ENCODE data around the gene FRAT2. TPM values are rescaled to one million over a fixed set of nuclear protein-coding genes. Genes with fewer than 3 reads are reported as not detected.

FRAT2 gene
- total and polyA plus RNA-seq, 2 of the 13 experiments (the other 11 are each of a cell fraction or from before 2014, with no cell fraction given), result 7.2 to 14.1 TPM

GRCh38 chr10:97358349-97358748 lies 23.8 kb upstream of the FRAT2 start:
- in situ Hi-C loops (cut with HindIII; ENCODE audit: extremely low pct_ligation_motif_present, low pct_unique_long_range_greater_than_20kb), result no loop called here
- CTCF ChIA-PET (ENCODE audit: low intra/inter-chr PET ratio, low total read pairs), result no interaction called here
- H3K27ac ChIP-seq (ENCODE audit: extremely low read length, insufficient read depth, low read length), result no peak overlapping the region
- no peak for ATAC-seq
- no peak overlapping the region for H3K4me2 ChIP-seq (ENCODE audit: low read depth, low read length)
- H3K4me1 ChIP-seq (ENCODE audit: insufficient read depth, low read length), result no peaks in the 10 kb centered on the region
- no peak overlapping the region for H3K4me3 ChIP-seq (replicated peaks in 1 of 3; ENCODE audit: insufficient read depth in 1 of 3, low read depth in 2 of 3, low read length in 3 of 3)
- BruUV-seq (replicated peaks), result no TSS peak
- H3K27me3 ChIP-seq (ENCODE audit: control insufficient read depth in 1 of 2, insufficient read depth in 2 of 2, low read length in 2 of 2), result no peaks in the 10 kb centered on the region
- H3K9me3 ChIP-seq (ENCODE audit: low read length), result no peaks in the 10 kb centered on the region
- no peaks in the 10 kb centered on the region for H3K79me2 ChIP-seq (ENCODE audit: insufficient read depth, low read length)
- DNase-seq (ENCODE audit: low spot score), result no peak
- POLR2A ChIA-PET, result no interaction called here
- H3K36me3 ChIP-seq (replicated peaks in 1 of 2; ENCODE audit: control insufficient read depth in 1 of 2, insufficient read depth in 2 of 2, low read length in 2 of 2), result peaks cover 27 to 63% of the 10 kb centered on the region in 2 experiments; a peak in 4 of 5 replicates
- 98% methylated on average over 4 of the region's 4 CpGs for WGBS (ENCODE audit: low lambda C conversion rate)
- H2AFZ ChIP-seq (ENCODE audit: low read length), result no peak overlapping the region
- no peak for FAIRE-seq
- intact Hi-C loops (cut with micrococcal nuclease; ENCODE audit: unreplicated experiment), result no loop called here
- no peak overlapping the region for H3K9ac ChIP-seq (ENCODE audit: insufficient read depth, low read depth, low read length)
- no peaks in the 10 kb centered on the region for H4K20me1 ChIP-seq (ENCODE audit: insufficient read depth, low read length)
- TF ChIP-seq ZNF496 (CRISPR knock-in tag; IDR thresholded peaks at IDR 0.05; ENCODE audit: insufficient replicate concordance) (no peak), ATF7 (IDR thresholded peaks at IDR 0.05) (no peak), ATF7 (CRISPR knock-in tag; IDR thresholded peaks at IDR 0.05) (no peak), DZIP1 (CRISPR knock-in tag; IDR thresholded peaks at IDR 0.05) (no peak), REST (IDR thresholded peaks at IDR 0.05; ENCODE audit: borderline replicate concordance in 1 of 2, low read depth in 1 of 2, low read length in 2 of 2) (no peak), CHD4 (IDR thresholded peaks at IDR 0.05; ENCODE audit: borderline replicate concordance, low read length) (no peak), POGK (CRISPR knock-in tag; conservative IDR thresholded peaks at IDR 0.05) (no peak), ZNF580 (CRISPR knock-in tag; IDR thresholded peaks at IDR 0.05; ENCODE audit: borderline replicate concordance, low read depth) (no peak), RARG (CRISPR knock-in tag; IDR thresholded peaks at IDR 0.05; ENCODE audit: low read depth) (no peak), ZNF263 (CRISPR knock-in tag; IDR thresholded peaks at IDR 0.05) (no peak), MLLT10 (CRISPR knock-in tag; IDR thresholded peaks at IDR 0.05) (no peak), SMC3 (IDR thresholded peaks at IDR 0.05; ENCODE audit: low read length) (no peak), HNF4G (IDR thresholded peaks at IDR 0.05; ENCODE audit: borderline replicate concordance, low read depth, low read length) (no peak), HNF4G (CRISPR knock-in tag; IDR thresholded peaks at IDR 0.05; ENCODE audit: borderline replicate concordance, low read depth) (no peak), MTF1 (CRISPR knock-in tag; IDR thresholded peaks at IDR 0.05) (no peak), HDAC2 (CRISPR knock-in tag; IDR thresholded peaks at IDR 0.05) (no peak), ZSCAN20 (CRISPR knock-in tag; IDR thresholded peaks at IDR 0.05; ENCODE audit: borderline replicate concordance) (no peak), LCORL (IDR thresholded peaks at IDR 0.05) (no peak), LCORL (CRISPR knock-in tag; IDR thresholded peaks at IDR 0.05) (no peak)
